A673 (cell line): ENCODE measurements around the gene CAPN13. TPM values are rescaled to one million over a fixed set of nuclear protein-coding genes. Genes with fewer than 3 reads are reported as not detected.
A peak's percentile ranks its signal among the peaks of the same experiment; 100 is the strongest.

Experiments used
- BruUV-seq: library from RNA; stranded (reverse); fragments of 400-500 nt; replicated peaks from 2 replicates; lab custom pipeline; 2021; lab: Mats Ljungman, UMichigan
- CTCF ChIA-PET: fragments of 300-600 bp; sonication (Branson Sonifier 250); formaldehyde crosslinking; loops from one replicate; lab custom pipeline; 2022; ENCODE audit warnings: antibody characterized with exemption; lab: Charles Lee
- POLR2A ChIA-PET: fragments of 300-600 bp; sonication (Branson Sonifier 250); formaldehyde crosslinking; loops from one replicate; lab custom pipeline; 2022; ENCODE audit warnings: antibody characterized with exemption; ENCODE audit not compliant: low non-redundant PET; lab: Charles Lee
- DNase-seq: peaks from one replicate; pipeline ENCODE4 v3.0.0-alpha.2; 2015; ENCODE audit warnings: low spot score
- H3K27ac ChIP-seq: fragments of 200-600 bp; sonication (generic); 2 replicates; pipeline ENCODE4 v1.5.1; 2016; ENCODE audit warnings: mixed run types, low read depth, mild to moderate bottlenecking, mixed read lengths, antibody characterized with exemption, low read length; ENCODE audit not compliant: poor library complexity, severe bottlenecking
- H3K27me3 ChIP-seq: fragments of 200-600 bp; sonication (generic); replicated peaks from 2 replicates; pipeline ENCODE4 v1.6.1; 2017; ENCODE audit warnings: mixed run types, low read depth, mild to moderate bottlenecking, mixed read lengths, antibody characterized with exemption, low read length; ENCODE audit not compliant: insufficient read depth, poor library complexity
- H3K36me3 ChIP-seq: fragments of 200-600 bp; sonication (generic); 2 replicates; pipeline ENCODE4 v1.6.1; 2016; ENCODE audit warnings: mixed run types, mild to moderate bottlenecking, mixed read lengths, antibody characterized with exemption, low read length; ENCODE audit not compliant: insufficient read depth, poor library complexity, severe bottlenecking
- H3K4me1 ChIP-seq: fragments of 200-600 bp; sonication (generic); 2 replicates; pipeline ENCODE4 v1.6.1; 2017; ENCODE audit warnings: mixed run types, mild to moderate bottlenecking, mixed read lengths, antibody characterized with exemption, low read length; ENCODE audit not compliant: insufficient read depth, poor library complexity, severe bottlenecking
- H3K4me3 ChIP-seq: fragments of 200-600 bp; sonication (generic); 2 replicates; pipeline ENCODE4 v1.5.1; 2016; ENCODE audit warnings: low read depth, mixed run types, mild to moderate bottlenecking, mixed read lengths, low read length; ENCODE audit not compliant: poor library complexity, severe bottlenecking
- H3K9me3 ChIP-seq: fragments of 200-600 bp; sonication (generic); 2 replicates; pipeline ENCODE4 v1.6.1; 2016; ENCODE audit warnings: mixed run types, low read depth, mild to moderate bottlenecking, mixed read lengths, antibody characterized with exemption, low read length; ENCODE audit not compliant: poor library complexity, severe bottlenecking
- EZH2 ChIP-seq: fragments of 200-600 bp; sonication (generic); IDR thresholded peaks from 2 replicates; pipeline ENCODE4 v1.6.1; 2017; ENCODE audit warnings: borderline replicate concordance, low read depth, mild to moderate bottlenecking, mixed read lengths, antibody characterized with exemption, low read length; ENCODE audit not compliant: poor library complexity, severe bottlenecking
- intact Hi-C: fragments of 100-400 bp; cut with micrococcal nuclease; formaldehyde crosslinking; loops from one replicate; pipeline ENCODE4 v1.10.0; 2022; ENCODE audit not compliant: unreplicated experiment
- total RNA-seq: library from RNA; stranded (reverse); gene quantifications from 2 replicates; pipeline ENCODE4 v1.2.3, GENCODE V29; 2021
- TF ChIP-seq, protein P1 (sequence below): fragments of 300-800, 200-600 bp; sonication (generic); conservative IDR thresholded peaks from 2 replicates; pipeline ENCODE4 v1.5.1; 2017; ENCODE audit warnings: low read depth, mild to moderate bottlenecking, antibody characterized with exemption, low read length, moderate library complexity, mixed read lengths

CAPN13 gene
- total RNA-seq, 1 experiment from 2014 or later = not detected

DNA sequence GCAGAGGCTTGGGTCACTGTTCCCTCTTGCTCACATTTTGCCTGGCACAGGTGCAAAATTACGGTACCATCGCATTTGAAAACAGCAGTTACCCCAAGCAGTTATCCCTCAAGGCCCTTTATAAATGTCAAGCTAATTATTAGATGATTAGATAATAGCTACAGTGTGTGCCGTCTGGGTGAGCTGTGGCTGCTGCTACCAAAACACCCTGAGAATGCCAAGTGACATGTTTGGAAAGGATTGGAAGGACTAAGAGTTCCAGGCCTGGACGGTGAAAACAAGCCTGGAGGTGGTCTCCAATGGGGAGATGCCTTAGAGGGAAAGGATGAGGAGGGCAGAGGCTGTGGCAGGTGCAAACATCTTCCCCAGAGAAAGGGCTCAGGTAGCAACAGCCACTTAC, 120.6 kb downstream of the CAPN13 start:
- no peaks in the 10 kb centered on the region for H3K36me3 ChIP-seq
- ChIA-PET POLR2A (interaction anchor here (0.6 kb wide), 1 partner anchor 214 kb away, joined by 3 read pairs; no protein-coding TSS in a partner anchor), CTCF (interaction anchor here (0.5 to 1.4 kb wide), 2 partner anchors 25 to 176 kb away, joined by 3 read pairs; no protein-coding TSS in a partner anchor)

DNA sequence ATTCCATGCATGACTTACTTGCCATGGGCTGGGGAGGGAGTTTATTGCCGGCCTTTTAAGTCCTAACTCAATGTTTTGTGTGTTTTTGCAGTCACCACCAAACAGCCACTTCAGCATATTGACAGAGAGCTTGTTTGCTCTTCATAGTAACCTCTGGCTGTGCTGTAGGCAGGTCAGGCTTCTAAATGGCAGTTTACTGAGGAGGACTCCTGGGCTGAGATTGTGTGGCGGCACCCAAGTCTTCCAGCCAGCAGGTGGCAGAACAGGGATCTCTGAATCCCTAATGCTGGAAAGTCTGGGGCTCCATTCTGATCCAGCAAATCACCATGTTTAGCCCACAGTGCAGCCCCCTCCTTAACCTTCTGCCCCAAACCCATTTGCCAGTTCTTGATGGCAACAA, 121.2 kb downstream of the CAPN13 start:
- CTCF ChIA-PET = interaction anchor here (0.6 to 1.4 kb wide), 5 partner anchors 26 to 521 kb away, joined by 3 to 5 read pairs (median 3); no protein-coding TSS in a partner anchor
- peak; percentile 45 for DNase-seq
- no TSS peak for BruUV-seq
- TF ChIP-seq EZH2 = no peak
- TF ChIP-seq, protein P1, sequence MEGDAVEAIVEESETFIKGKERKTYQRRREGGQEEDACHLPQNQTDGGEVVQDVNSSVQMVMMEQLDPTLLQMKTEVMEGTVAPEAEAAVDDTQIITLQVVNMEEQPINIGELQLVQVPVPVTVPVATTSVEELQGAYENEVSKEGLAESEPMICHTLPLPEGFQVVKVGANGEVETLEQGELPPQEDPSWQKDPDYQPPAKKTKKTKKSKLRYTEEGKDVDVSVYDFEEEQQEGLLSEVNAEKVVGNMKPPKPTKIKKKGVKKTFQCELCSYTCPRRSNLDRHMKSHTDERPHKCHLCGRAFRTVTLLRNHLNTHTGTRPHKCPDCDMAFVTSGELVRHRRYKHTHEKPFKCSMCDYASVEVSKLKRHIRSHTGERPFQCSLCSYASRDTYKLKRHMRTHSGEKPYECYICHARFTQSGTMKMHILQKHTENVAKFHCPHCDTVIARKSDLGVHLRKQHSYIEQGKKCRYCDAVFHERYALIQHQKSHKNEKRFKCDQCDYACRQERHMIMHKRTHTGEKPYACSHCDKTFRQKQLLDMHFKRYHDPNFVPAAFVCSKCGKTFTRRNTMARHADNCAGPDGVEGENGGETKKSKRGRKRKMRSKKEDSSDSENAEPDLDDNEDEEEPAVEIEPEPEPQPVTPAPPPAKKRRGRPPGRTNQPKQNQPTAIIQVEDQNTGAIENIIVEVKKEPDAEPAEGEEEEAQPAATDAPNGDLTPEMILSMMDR = peak; percentile 52
- POLR2A ChIA-PET = no interaction called here
- intact Hi-C loops = no loop called here
- Histone ChIP-seq H3K4me3 (no peak overlapping the region), H3K27ac (no peak overlapping the region), H3K9me3 (no peaks in the 10 kb centered on the region), H3K36me3 (no peaks in the 10 kb centered on the region), H3K4me1 (no peaks in the 10 kb centered on the region), H3K27me3 (no peaks in the 10 kb centered on the region)

More for the DNA sequence above, 120.6 kb downstream of the CAPN13 start:
- Histone ChIP-seq H3K4me3 (no peak overlapping the region), H3K4me1 (no peaks in the 10 kb centered on the region), H3K9me3 (no peaks in the 10 kb centered on the region), H3K27me3 (no peaks in the 10 kb centered on the region), H3K27ac (no peak overlapping the region)
- TF ChIP-seq EZH2 = no peak
- TF ChIP-seq, protein P1 = no peak
- intact Hi-C loops = no loop called here
- no TSS peak for BruUV-seq
- no peak for DNase-seq

DNA sequence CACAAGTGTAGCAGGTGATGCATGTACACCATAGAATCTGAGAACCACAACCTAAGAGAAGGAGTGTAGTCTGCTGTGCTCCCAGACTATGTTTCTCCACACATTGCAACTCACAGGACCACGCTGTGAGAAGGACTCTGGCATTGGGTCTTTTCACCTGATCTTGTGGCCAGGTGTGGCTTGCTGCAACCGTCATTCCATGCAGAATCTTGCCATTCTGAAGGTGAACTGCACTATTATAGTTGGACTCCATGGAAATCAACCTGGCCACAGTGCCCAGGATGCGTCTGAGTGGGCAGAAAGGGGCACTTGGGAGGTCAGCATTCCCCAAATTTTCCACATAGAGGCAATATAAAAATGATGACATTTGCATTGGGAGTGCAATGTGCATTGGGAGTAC, 122.2 kb downstream of the CAPN13 start:
- Histone ChIP-seq H3K36me3 (no peaks in the 10 kb centered on the region), H3K27ac (no peak overlapping the region), H3K27me3 (no peaks in the 10 kb centered on the region), H3K4me3 (no peak overlapping the region), H3K9me3 (no peaks in the 10 kb centered on the region), H3K4me1 (no peaks in the 10 kb centered on the region)
- TF ChIP-seq, protein P1 = no peak
- TF ChIP-seq EZH2 = no peak
- BruUV-seq = no TSS peak
- no peak for DNase-seq
- POLR2A ChIA-PET = no interaction called here
- CTCF ChIA-PET = no interaction called here
- intact Hi-C loops = no loop called here
